HepG2 (cell line): ENCODE data around the gene GRHL1.
A peak's percentile ranks its signal among the peaks of the same experiment; 100 is the strongest.

ENCODE experiments used
- ETV6 ChIP-seq: sonication (generic); formaldehyde crosslinking; conservative IDR thresholded peaks from 2 replicates; pipeline ENCODE4 v1.4.0; 2020; ENCODE audit warnings: missing genetic modification reagents
- KAT8 ChIP-seq: IDR thresholded peaks from 2 replicates; pipeline ENCODE4 v1.6.1; 2016; ENCODE audit warnings: missing genetic modification reagents, missing compliant biosample characterization
- MXI1 ChIP-seq: IDR thresholded peaks from 3 replicates; pipeline ENCODE4 v1.6.1; 2012; ENCODE audit warnings: low read depth, low read length, inconsistent platforms, borderline replicate concordance
- POLR2A ChIP-seq, 2 experiments: IDR thresholded peaks; 2 replicates each; pipeline ENCODE4 v1.6.1; 2011; ENCODE audit warnings: low read depth in 2 of 2, low read length in 2 of 2, mild to moderate bottlenecking in 1 of 2, moderate library complexity in 1 of 2; ENCODE audit not compliant: insufficient read depth in 1 of 2
- SETDB1 ChIP-seq: sonication (generic); formaldehyde crosslinking; IDR thresholded peaks from 2 replicates; pipeline ENCODE4 v1.5.1; 2020; ENCODE audit warnings: missing genetic modification reagents, mild to moderate bottlenecking, borderline replicate concordance
- UBTF ChIP-seq: sonication (generic); formaldehyde crosslinking; IDR thresholded peaks from 2 replicates; pipeline ENCODE4 v1.4.0; 2020; ENCODE audit warnings: mild to moderate bottlenecking, missing genetic modification reagents
- ZNF550 ChIP-seq: sonication (generic); formaldehyde crosslinking; IDR thresholded peaks from 2 replicates; pipeline ENCODE4 v1.4.0; 2020; ENCODE audit warnings: mild to moderate bottlenecking, missing genetic modification reagents, borderline replicate concordance
- ZNF567 ChIP-seq: sonication (generic); formaldehyde crosslinking; IDR thresholded peaks from 2 replicates; pipeline ENCODE4 v1.8.1; 2023; ENCODE audit warnings: mild to moderate bottlenecking, missing genetic modification reagents, borderline replicate concordance
- TF ChIP-seq, protein P1 (sequence below): sonication (generic); formaldehyde crosslinking; IDR thresholded peaks from 2 replicates; pipeline ENCODE4 v1.5.0; 2020; ENCODE audit warnings: mild to moderate bottlenecking, missing genetic modification reagents, moderate library complexity
- TF ChIP-seq, protein P2 (sequence below): sonication (generic); formaldehyde crosslinking; IDR thresholded peaks from one replicate; pipeline ENCODE4 v1.5.1; 2020; ENCODE audit warnings: mild to moderate bottlenecking, missing genetic modification reagents; ENCODE audit errors: not compliant biosample characterization
- TF ChIP-seq, protein P3 (sequence below), 2 experiments: sonication (generic) in 1 of 2; formaldehyde crosslinking in 1 of 2; IDR thresholded peaks; 2 replicates each; pipeline versions ENCODE4 v1.5.1 to v1.6.1; 2011 to 2020; ENCODE audit warnings: borderline replicate concordance in 1 of 2, low read depth in 1 of 2, low read length in 1 of 2, mild to moderate bottlenecking in 1 of 2, missing genetic modification reagents in 1 of 2, moderate library complexity in 1 of 2

DNA sequence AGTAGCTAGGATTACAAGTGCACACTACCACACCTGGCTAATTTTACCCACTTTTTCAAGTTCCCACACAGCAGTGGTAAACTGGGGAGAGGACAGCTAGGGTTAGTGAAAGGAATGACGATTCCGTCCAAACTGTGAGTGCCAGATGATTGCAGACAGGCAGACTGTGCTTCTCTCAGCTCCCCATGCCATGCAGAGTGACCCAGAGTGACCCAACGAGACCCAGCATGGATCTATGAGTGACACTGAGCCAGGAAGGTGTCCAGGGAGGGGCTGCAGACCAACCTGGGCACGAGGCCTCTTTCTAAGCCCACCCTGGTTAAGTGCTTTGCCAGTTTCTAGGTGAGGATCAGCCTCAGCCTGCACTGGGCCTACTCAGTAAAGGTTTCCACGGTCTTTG lies 84.1 kb downstream of the GRHL1 start:
- TF ChIP-seq SETDB1 (CRISPR knock-in tag) (no peak), ZNF567 (CRISPR knock-in tag) (no peak), KAT8 (CRISPR knock-in tag) (no peak), ZNF550 (CRISPR knock-in tag) (no peak), ETV6 (CRISPR knock-in tag) (no peak), MXI1 (no peak), UBTF (CRISPR knock-in tag) (0 out of 2 replicates have a peak, but pooled peaks have one; percentile 12), POLR2A (IDR thresholded peaks at IDR 0.05; ENCODE audit: insufficient read depth in 1 of 2, low read depth in 2 of 2, low read length in 2 of 2) (no peak)
- TF ChIP-seq, protein P1, sequence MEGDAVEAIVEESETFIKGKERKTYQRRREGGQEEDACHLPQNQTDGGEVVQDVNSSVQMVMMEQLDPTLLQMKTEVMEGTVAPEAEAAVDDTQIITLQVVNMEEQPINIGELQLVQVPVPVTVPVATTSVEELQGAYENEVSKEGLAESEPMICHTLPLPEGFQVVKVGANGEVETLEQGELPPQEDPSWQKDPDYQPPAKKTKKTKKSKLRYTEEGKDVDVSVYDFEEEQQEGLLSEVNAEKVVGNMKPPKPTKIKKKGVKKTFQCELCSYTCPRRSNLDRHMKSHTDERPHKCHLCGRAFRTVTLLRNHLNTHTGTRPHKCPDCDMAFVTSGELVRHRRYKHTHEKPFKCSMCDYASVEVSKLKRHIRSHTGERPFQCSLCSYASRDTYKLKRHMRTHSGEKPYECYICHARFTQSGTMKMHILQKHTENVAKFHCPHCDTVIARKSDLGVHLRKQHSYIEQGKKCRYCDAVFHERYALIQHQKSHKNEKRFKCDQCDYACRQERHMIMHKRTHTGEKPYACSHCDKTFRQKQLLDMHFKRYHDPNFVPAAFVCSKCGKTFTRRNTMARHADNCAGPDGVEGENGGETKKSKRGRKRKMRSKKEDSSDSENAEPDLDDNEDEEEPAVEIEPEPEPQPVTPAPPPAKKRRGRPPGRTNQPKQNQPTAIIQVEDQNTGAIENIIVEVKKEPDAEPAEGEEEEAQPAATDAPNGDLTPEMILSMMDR (CRISPR knock-in tag): no peak
- TF ChIP-seq, protein P2, sequence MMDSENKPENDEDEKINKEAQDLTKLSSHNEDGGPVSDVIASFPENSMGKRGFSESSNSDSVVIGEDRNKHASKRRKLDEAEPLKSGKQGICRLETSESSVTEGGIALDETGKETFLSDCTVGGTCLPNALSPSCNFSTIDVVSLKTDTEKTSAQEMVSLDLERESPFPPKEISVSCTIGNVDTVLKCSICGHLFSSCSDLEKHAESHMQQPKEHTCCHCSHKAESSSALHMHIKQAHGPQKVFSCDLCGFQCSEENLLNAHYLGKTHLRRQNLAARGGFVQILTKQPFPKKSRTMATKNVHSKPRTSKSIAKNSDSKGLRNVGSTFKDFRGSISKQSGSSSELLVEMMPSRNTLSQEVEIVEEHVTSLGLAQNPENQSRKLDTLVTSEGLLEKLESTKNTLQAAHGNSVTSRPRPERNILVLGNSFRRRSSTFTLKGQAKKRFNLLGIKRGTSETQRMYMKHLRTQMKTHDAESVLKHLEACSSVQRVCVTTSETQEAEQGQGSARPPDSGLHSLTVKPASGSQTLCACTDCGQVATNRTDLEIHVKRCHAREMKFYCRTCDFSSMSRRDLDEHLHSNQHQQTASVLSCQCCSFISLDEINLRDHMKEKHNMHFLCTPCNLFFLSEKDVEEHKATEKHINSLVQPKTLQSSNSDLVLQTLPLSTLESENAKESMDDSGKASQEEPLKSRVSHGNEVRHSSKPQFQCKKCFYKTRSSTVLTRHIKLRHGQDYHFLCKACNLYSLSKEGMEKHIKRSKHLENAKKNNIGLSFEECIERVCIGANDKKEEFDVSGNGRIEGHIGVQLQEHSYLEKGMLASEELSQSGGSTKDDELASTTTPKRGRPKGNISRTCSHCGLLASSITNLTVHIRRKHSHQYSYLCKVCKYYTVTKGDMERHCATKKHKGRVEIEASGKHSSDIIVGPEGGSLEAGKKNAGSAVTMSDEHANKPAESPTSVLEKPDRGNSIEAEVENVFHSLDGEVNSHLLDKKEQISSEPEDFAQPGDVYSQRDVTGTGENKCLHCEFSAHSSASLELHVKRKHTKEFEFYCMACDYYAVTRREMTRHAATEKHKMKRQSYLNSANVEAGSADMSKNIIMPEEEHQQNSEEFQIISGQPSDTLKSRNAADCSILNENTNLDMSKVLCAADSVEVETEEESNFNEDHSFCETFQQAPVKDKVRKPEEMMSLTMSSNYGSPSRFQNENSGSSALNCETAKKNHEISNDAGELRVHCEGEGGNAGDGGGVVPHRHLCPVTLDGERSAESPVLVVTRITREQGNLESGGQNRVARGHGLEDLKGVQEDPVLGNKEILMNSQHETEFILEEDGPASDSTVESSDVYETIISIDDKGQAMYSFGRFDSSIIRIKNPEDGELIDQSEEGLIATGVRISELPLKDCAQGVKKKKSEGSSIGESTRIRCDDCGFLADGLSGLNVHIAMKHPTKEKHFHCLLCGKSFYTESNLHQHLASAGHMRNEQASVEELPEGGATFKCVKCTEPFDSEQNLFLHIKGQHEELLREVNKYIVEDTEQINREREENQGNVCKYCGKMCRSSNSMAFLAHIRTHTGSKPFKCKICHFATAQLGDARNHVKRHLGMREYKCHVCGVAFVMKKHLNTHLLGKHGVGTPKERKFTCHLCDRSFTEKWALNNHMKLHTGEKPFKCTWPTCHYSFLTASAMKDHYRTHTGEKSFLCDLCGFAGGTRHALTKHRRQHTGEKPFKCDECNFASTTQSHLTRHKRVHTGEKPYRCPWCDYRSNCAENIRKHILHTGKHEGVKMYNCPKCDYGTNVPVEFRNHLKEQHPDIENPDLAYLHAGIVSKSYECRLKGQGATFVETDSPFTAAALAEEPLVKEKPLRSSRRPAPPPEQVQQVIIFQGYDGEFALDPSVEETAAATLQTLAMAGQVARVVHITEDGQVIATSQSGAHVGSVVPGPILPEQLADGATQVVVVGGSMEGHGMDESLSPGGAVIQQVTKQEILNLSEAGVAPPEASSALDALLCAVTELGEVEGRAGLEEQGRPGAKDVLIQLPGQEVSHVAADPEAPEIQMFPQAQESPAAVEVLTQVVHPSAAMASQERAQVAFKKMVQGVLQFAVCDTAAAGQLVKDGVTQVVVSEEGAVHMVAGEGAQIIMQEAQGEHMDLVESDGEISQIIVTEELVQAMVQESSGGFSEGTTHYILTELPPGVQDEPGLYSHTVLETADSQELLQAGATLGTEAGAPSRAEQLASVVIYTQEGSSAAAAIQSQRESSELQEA: no peak
- TF ChIP-seq, protein P3, sequence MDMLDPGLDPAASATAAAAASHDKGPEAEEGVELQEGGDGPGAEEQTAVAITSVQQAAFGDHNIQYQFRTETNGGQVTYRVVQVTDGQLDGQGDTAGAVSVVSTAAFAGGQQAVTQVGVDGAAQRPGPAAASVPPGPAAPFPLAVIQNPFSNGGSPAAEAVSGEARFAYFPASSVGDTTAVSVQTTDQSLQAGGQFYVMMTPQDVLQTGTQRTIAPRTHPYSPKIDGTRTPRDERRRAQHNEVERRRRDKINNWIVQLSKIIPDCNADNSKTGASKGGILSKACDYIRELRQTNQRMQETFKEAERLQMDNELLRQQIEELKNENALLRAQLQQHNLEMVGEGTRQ (IDR thresholded peaks at IDR 0.05; ENCODE audit: low read depth, low read length): no peak
- TF ChIP-seq, protein P3 (CRISPR knock-in tag; IDR thresholded peaks at IDR 0.05; ENCODE audit: borderline replicate concordance): no peak
